Left renal cortex interstitium (tissue), 4 donors: ENCODE data around the gene RGL2. TPM values are rescaled to one million over a fixed set of nuclear protein-coding genes. Genes with fewer than 3 reads are reported as not detected.
A peak's percentile ranks its signal among the peaks of the same experiment; 100 is the strongest.

ENCODE experiments used
- DNase-seq, 4 donors: peaks; one replicate each; pipeline ENCODE4 v3.0.0-alpha.2; 2013; ENCODE audit warnings: low read depth in 4 of 4, low spot score in 2 of 4, missing footprints in 1 of 4
- polyA plus RNA-seq, 4 donors: library from polyadenylated mRNA; unstranded; fragments of 120-200 nt; gene quantifications; one replicate each; pipeline ENCODE4 v1.2.1, GENCODE V29; 2013; ENCODE audit not compliant: insufficient read length in 4 of 4

The RGL2 gene
- polyA plus RNA-seq, 4 donors: 93.2 to 150 (median 113) TPM

- DNase-seq: peak; percentile 79 to 90 (median 84)
Observed at GRCh38 chr6:33247977-33248642, 50.6 kb downstream of the RGL2 start.

- DNase-seq: no peak
Observed at GRCh38 chr6:33243476-33243875, 55.3 kb downstream of the RGL2 start.

DNA sequence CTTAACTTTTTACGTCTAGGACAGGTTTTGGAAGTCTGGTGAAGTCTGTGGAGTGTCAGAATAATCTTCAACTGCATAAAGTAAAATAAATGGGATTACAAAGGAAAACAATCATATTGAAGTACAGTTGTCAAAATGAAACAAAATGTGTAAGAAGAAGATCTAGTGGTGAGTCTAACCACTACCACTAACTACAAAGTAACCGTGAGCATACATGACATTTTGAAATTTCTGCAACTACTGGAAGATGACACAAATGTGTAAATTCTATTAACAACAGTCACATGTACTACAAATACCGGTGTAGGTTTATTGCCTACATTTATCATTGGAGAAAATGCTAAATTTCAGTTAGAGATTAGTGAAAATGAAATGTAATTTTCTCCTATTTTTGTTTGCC lies 56.8 kb downstream of the RGL2 start:
- no peak for DNase-seq

Other genes with a start within 250 kb of the RGL2 start
- 10 to 100 TPM; 16.8 to 39.8 (median 19.2) TPM for gene HLA-DPA1, start 225.3 kb downstream of the RGL2 start, polyA plus RNA-seq
- gene HLA-DPB1, start 223.0 kb downstream of the RGL2 start, polyA plus RNA-seq: 10 to 100 TPM; 17.5 to 24.7 (median 21.9) TPM
- gene COL11A2, start 106.5 kb downstream of the RGL2 start, polyA plus RNA-seq: 1 to 10 TPM; 4.1 to 6.6 (median 5.6) TPM
- gene RXRB, start 98.3 kb downstream of the RGL2 start, polyA plus RNA-seq: 10 to 100 TPM; 49.6 to 67.6 (median 57.0) TPM
- 100 to 1,000 TPM; 105 to 127 (median 111) TPM for gene SLC39A7, start 98.1 kb downstream of the RGL2 start, polyA plus RNA-seq
- 10 to 100 TPM; 25.3 to 31.0 (median 27.6) TPM for gene HSD17B8, start 94.3 kb downstream of the RGL2 start, polyA plus RNA-seq
- gene RING1, start 90.4 kb downstream of the RGL2 start, polyA plus RNA-seq: 10 to 100 TPM; 51.7 to 73.1 (median 66.6) TPM
- gene VPS52, start 27.1 kb downstream of the RGL2 start, polyA plus RNA-seq: 10 to 100 TPM; 59.5 to 98.7 (median 77.5) TPM
- 1,000 to 10,000 TPM; 2,825 to 3,624 (median 3,323) TPM for gene RPS18, start 26.9 kb downstream of the RGL2 start, polyA plus RNA-seq
- 1 to 10 TPM; 4.1 to 5.2 (median 4.9) TPM for gene B3GALT4, start 21.8 kb downstream of the RGL2 start, polyA plus RNA-seq
- gene WDR46, start 9.7 kb downstream of the RGL2 start, polyA plus RNA-seq: 10 to 100 TPM; 58.6 to 81.8 (median 73.0) TPM
- gene PFDN6, start 9.3 kb downstream of the RGL2 start, polyA plus RNA-seq: 10 to 100 TPM; 73.3 to 86.9 (median 74.2) TPM
- gene TAPBP, start 15.1 kb upstream of the RGL2 start, polyA plus RNA-seq: 10 to 100 TPM; 29.8 to 53.6 (median 40.3) TPM
- gene ZBTB22, start 18.8 kb upstream of the RGL2 start, polyA plus RNA-seq: 10 to 100 TPM; 21.5 to 30.4 (median 27.2) TPM
- 10 to 100 TPM; 50.6 to 59.5 (median 54.8) TPM for gene DAXX, start 24.0 kb upstream of the RGL2 start, polyA plus RNA-seq
- gene KIFC1, start 92.9 kb upstream of the RGL2 start, polyA plus RNA-seq: 10 to 100 TPM; 35.9 to 49.1 (median 43.3) TPM
- 10 to 100 TPM; 59.1 to 87.0 (median 75.9) TPM for gene PHF1, start 112.1 kb upstream of the RGL2 start, polyA plus RNA-seq
- gene CUTA, start 119.2 kb upstream of the RGL2 start, polyA plus RNA-seq: 100 to 1,000 TPM; 218 to 288 (median 238) TPM
- gene SYNGAP1, start 121.1 kb upstream of the RGL2 start, polyA plus RNA-seq: 10 to 100 TPM; 18.2 to 50.2 (median 37.3) TPM
- gene ZBTB9, start 155.6 kb upstream of the RGL2 start, polyA plus RNA-seq: 10 to 100 TPM; 14.1 to 16.9 (median 14.6) TPM